Heart left ventricle (tissue), 13 donors: ENCODE data around the gene PEX7.

Source experiments
- POLR2A ChIP-seq, 2 donors: fragments of 450-650 bp; IDR thresholded peaks; one replicate each; pipeline ENCODE4 v1.6.1; 2017; ENCODE audit warnings: antibody characterized with exemption in 2 of 2, mild to moderate bottlenecking in 2 of 2, moderate library complexity in 2 of 2
- TF ChIP-seq, protein P1 (sequence below), 12 donors: fragments of 200-600 bp; sonication (generic) in 4 of 12; IDR thresholded peaks; one replicate each; pipeline versions ENCODE4 v1.5.0 to v1.8.0; 2018 to 2022; ENCODE audit warnings: antibody characterized with exemption in 12 of 12, mild to moderate bottlenecking in 5 of 12
- donor health status: ischemic (EF 13 %, LVEDD 7.1; RV severe dilation, severe dysfunction).
- donor health status: DM: no; HTN: yes; CAD: no.
- donor health status: DM: no; HTN: no; CAD: no.
- donor health status: ischemic (EF 25% LVEDD 6.9; RV normal size, moderate dysfunction).
- donor health status: ischemic (EF 25% LVEDD 5.7; RV mildly dilated, moderate dysfunction).
- donor health status: ischemic (EF 35%, LVEDD 5.7; RV mildly dilated, moderate dysfunction).
- donor health status: nonischemic (EF 11% LVEDD 7.7; RV severe dilation, severe dysfunction).
- donor health status: DM: yes; HTN: yes; CAD: no.
- donor health status: PGD.
- donor health status: ischemic (EF 29% LVEDD 5.4; RV normal size, mild dysfunction).
- donor health status: nonischemic (EF 23%, LVEDD 6.1; RV moderate dilation, normal function).

DNA sequence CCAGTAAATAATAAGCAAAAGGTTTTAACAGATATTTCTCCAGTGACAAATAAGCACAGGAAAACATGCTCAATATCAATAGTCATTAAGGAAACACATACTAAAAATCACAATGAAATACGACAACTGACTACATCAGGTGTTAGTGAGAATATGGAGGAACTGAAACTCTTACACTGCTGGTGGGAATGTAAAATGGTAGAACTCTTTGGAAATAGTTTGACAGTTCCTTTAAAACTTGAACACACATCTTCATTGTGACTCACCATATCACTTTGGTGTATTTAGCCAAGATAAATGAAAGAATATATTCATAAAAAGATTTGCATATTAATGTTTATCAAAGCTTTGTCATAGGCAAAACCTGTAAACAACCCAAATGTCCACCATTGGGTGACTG lies 18.8 kb upstream of the PEX7 start:
- TF ChIP-seq, protein P1, sequence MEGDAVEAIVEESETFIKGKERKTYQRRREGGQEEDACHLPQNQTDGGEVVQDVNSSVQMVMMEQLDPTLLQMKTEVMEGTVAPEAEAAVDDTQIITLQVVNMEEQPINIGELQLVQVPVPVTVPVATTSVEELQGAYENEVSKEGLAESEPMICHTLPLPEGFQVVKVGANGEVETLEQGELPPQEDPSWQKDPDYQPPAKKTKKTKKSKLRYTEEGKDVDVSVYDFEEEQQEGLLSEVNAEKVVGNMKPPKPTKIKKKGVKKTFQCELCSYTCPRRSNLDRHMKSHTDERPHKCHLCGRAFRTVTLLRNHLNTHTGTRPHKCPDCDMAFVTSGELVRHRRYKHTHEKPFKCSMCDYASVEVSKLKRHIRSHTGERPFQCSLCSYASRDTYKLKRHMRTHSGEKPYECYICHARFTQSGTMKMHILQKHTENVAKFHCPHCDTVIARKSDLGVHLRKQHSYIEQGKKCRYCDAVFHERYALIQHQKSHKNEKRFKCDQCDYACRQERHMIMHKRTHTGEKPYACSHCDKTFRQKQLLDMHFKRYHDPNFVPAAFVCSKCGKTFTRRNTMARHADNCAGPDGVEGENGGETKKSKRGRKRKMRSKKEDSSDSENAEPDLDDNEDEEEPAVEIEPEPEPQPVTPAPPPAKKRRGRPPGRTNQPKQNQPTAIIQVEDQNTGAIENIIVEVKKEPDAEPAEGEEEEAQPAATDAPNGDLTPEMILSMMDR (IDR thresholded peaks at IDR 0.05) = no peak
- no peak for TF ChIP-seq POLR2A (IDR thresholded peaks at IDR 0.05)
